Keratinocyte (primary cell): ENCODE measurements around the gene LARGE1. TPM values are rescaled to one million over a fixed set of nuclear protein-coding genes. Genes with fewer than 3 reads are reported as not detected.

Experiments
- DNase-seq: peaks from one replicate; pipeline ENCODE4 v3.0.0-alpha.2; 2011; ENCODE audit warnings: low read depth, missing footprints, low spot score
- FAIRE-seq: peaks from 2 replicates; lab custom pipeline; 2011; peaks lifted over from hg19 to GRCh38; lab: Jason Lieb, UNC
- H2AFZ ChIP-seq: 2 replicates; pipeline ENCODE4 v1.6.0; 2012; ENCODE audit warnings: low read length, control low read depth, inconsistent platforms; ENCODE audit not compliant: control insufficient read depth
- H3K27ac ChIP-seq: 2 replicates; pipeline ENCODE4 v1.5.1; 2011; ENCODE audit warnings: low read length; ENCODE audit not compliant: control insufficient read depth, insufficient read depth
- H3K27me3 ChIP-seq: 3 replicates; pipeline ENCODE4 v1.6.0; 2011; ENCODE audit warnings: low read length; ENCODE audit not compliant: control insufficient read depth, insufficient read depth; ENCODE audit errors: extremely low read depth
- H3K36me3 ChIP-seq, 2 experiments: 2 replicates in 1 of 2; 3 replicates in 1 of 2; pipeline ENCODE4 v1.5.1; 2011; ENCODE audit warnings: low read length in 2 of 2, mild to moderate bottlenecking in 1 of 2; ENCODE audit not compliant: control insufficient read depth in 2 of 2, insufficient read depth in 2 of 2; ENCODE audit errors: extremely low read depth in 1 of 2
- H3K4me1 ChIP-seq: 3 replicates; pipeline ENCODE4 v1.5.1; 2011; ENCODE audit warnings: low read length; ENCODE audit not compliant: control insufficient read depth, insufficient read depth; ENCODE audit errors: extremely low read depth
- H3K4me2 ChIP-seq: 3 replicates; pipeline ENCODE4 v1.6.0; 2011; ENCODE audit warnings: low read depth, low read length; ENCODE audit not compliant: control insufficient read depth, insufficient read depth; ENCODE audit errors: extremely low read depth
- H3K4me3 ChIP-seq, 3 experiments: fragments of 200-600 bp in 1 of 3; sonication (generic) in 1 of 3; 2 replicates in 2 of 3; 3 replicates in 1 of 3; pipeline ENCODE4 v1.5.1; 2011 to 2016; ENCODE audit warnings: low read length in 3 of 3, mild to moderate bottlenecking in 3 of 3, control low read depth in 2 of 3, inconsistent platforms in 1 of 3, low read depth in 1 of 3, mixed read lengths in 1 of 3, mixed run types in 1 of 3, moderate library complexity in 1 of 3; ENCODE audit not compliant: control insufficient read depth in 2 of 3, insufficient read depth in 2 of 3; ENCODE audit errors: extremely low read depth in 1 of 3
- H3K79me2 ChIP-seq: 2 replicates; pipeline ENCODE4 v1.6.0; 2012; ENCODE audit warnings: low read length; ENCODE audit not compliant: control insufficient read depth, insufficient read depth
- H3K9ac ChIP-seq: 3 replicates; pipeline ENCODE4 v1.6.0; 2011; ENCODE audit warnings: low read length; ENCODE audit not compliant: control insufficient read depth, insufficient read depth; ENCODE audit errors: extremely low read depth
- H3K9me1 ChIP-seq: 3 replicates; pipeline ENCODE4 v1.6.0; 2011; ENCODE audit warnings: low read length; ENCODE audit not compliant: control insufficient read depth, insufficient read depth; ENCODE audit errors: extremely low read depth
- H3K9me3 ChIP-seq: 2 replicates; pipeline ENCODE4 v1.5.1; 2012; ENCODE audit warnings: low read depth, low read length; ENCODE audit not compliant: control insufficient read depth
- H4K20me1 ChIP-seq: 3 replicates; pipeline ENCODE4 v1.6.0; 2011; ENCODE audit warnings: low read length; ENCODE audit not compliant: control insufficient read depth, insufficient read depth; ENCODE audit errors: extremely low read depth
- EZH2 ChIP-seq: IDR thresholded peaks from one replicate; pipeline ENCODE4 v1.6.1; 2012; ENCODE audit warnings: inconsistent platforms, mild to moderate bottlenecking, low read length, moderate library complexity
- dilution Hi-C: fragments of 300-500 bp; cut with MboI; formaldehyde crosslinking; loops from one replicate; pipeline ENCODE4 v1.7.0; 2020; ENCODE audit warnings: low sequenced_read_pairs; ENCODE audit not compliant: extremely low pct_ligation_motif_present
- polyA plus RNA-seq, 5 experiments: library from polyadenylated mRNA; depleted of rRNA in 3 of 5; stranded (reverse) in 3 of 5; stranded (forward) in 1 of 5; unstranded in 1 of 5; fragments of >200 nt; gene quantifications; 1 replicate in 1 of 5; 2 replicates in 3 of 5; 3 replicates in 1 of 5; pipeline versions ENCODE4 v1.2.1 to v1.2.3, GENCODE V29; 2011 to 2012; ENCODE audit warnings: missing spikeins in 2 of 5, low read depth in 1 of 5, low replicate concordance in 1 of 5
- TF ChIP-seq, protein P1 (sequence below), 3 experiments: IDR thresholded peaks in 1 of 3; conservative IDR thresholded peaks in 1 of 3; optimal IDR thresholded peaks in 1 of 3; 2 replicates in 2 of 3; 3 replicates in 1 of 3; pipeline versions ENCODE3 to v1.5.1; 2011; ENCODE audit warnings: low read length in 3 of 3, mild to moderate bottlenecking in 3 of 3, moderate library complexity in 2 of 3, control low read depth in 1 of 3, inconsistent platforms in 1 of 3; ENCODE audit not compliant: insufficient read depth in 2 of 3; ENCODE audit errors: extremely low read depth in 1 of 3

The LARGE1 gene
- polyA plus RNA-seq, 1 donor (not counting 4 experiments of a cell fraction or from before 2014, with no cell fraction given) = 4.5 TPM

DNA sequence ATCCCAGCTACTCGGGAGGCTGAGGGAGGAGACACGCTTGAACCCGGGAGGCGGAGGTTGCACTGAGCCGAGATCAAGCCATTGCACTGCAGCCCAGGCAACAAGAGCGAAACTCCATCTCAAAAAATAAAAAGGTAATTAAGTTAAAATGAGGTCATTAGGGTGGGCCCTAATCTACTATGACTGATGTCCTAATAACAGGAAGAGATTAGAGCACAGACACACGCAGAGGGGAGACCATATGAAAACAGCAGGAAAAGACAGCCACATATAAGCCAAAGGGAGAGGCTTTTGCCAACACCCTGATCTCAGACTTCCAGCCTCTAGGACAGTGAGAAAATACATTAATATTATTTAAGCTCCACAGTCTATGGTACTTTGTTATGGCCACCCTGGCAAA is 17.3 kb downstream of the LARGE1 start:
- H2AFZ ChIP-seq = no peak overlapping the region
- no peak overlapping the region for H3K27ac ChIP-seq
- no peaks in the 10 kb centered on the region for H4K20me1 ChIP-seq
- H3K4me1 ChIP-seq = no peaks in the 10 kb centered on the region
- no peaks in the 10 kb centered on the region for H3K9me1 ChIP-seq
- H3K4me3 ChIP-seq = no peak overlapping the region
- dilution Hi-C loops = no loop called here
- no peaks in the 10 kb centered on the region for H3K36me3 ChIP-seq
- H3K27me3 ChIP-seq = no peaks in the 10 kb centered on the region
- H3K9me3 ChIP-seq = no peaks in the 10 kb centered on the region
- DNase-seq = no peak
- H3K9ac ChIP-seq = no peak overlapping the region
- H3K79me2 ChIP-seq = peaks cover 4% of the 10 kb centered on the region
- no peak for TF ChIP-seq EZH2
- TF ChIP-seq, protein P1, sequence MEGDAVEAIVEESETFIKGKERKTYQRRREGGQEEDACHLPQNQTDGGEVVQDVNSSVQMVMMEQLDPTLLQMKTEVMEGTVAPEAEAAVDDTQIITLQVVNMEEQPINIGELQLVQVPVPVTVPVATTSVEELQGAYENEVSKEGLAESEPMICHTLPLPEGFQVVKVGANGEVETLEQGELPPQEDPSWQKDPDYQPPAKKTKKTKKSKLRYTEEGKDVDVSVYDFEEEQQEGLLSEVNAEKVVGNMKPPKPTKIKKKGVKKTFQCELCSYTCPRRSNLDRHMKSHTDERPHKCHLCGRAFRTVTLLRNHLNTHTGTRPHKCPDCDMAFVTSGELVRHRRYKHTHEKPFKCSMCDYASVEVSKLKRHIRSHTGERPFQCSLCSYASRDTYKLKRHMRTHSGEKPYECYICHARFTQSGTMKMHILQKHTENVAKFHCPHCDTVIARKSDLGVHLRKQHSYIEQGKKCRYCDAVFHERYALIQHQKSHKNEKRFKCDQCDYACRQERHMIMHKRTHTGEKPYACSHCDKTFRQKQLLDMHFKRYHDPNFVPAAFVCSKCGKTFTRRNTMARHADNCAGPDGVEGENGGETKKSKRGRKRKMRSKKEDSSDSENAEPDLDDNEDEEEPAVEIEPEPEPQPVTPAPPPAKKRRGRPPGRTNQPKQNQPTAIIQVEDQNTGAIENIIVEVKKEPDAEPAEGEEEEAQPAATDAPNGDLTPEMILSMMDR (optimal IDR thresholded peaks at IDR 0.05 in 1 of 3, IDR thresholded peaks at IDR 0.05 in 1 of 3, conservative IDR thresholded peaks at IDR 0.05 in 1 of 3; ENCODE audit: extremely low read depth in 1 of 3, insufficient read depth in 2 of 3, low read length in 3 of 3) = no peak
- H3K4me2 ChIP-seq = no peak overlapping the region
- no peak for FAIRE-seq

DNA sequence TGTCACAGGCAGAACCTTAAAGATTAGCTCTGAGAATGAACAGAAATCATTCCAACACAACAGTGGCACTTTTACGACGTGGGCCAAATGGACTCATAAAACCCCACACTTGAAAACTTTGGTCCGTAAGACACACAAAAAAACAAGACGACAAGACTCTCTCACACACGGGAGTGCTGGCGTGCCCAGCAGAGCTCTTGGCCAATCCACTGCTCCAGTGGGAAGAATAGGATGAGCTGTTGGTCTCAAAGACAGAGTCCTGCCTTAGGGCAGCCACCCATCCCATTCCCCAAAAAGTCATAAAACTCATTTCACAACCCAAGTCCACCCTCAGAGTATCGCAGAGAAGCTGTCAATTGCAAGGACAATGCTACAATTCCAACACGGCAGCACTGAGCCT is 18.2 kb downstream of the LARGE1 start:
- Histone ChIP-seq H4K20me1 (no peaks in the 10 kb centered on the region), H3K27me3 (no peaks in the 10 kb centered on the region)
- no peak for DNase-seq

More for the DNA sequence above, 18.2 kb downstream of the LARGE1 start:
- TF ChIP-seq, protein P1 (optimal IDR thresholded peaks at IDR 0.05 in 1 of 3, IDR thresholded peaks at IDR 0.05 in 1 of 3, conservative IDR thresholded peaks at IDR 0.05 in 1 of 3; ENCODE audit: extremely low read depth in 1 of 3, insufficient read depth in 2 of 3, low read length in 3 of 3) = no peak
- no peak for TF ChIP-seq EZH2
- no peaks in the 10 kb centered on the region for H3K4me1 ChIP-seq
- H3K9me3 ChIP-seq = no peaks in the 10 kb centered on the region
- no peak overlapping the region for H3K4me3 ChIP-seq
- H3K9me1 ChIP-seq = no peaks in the 10 kb centered on the region
- no peak overlapping the region for H3K27ac ChIP-seq
- H3K79me2 ChIP-seq = peaks cover 4% of the 10 kb centered on the region
- no peak overlapping the region for H3K4me2 ChIP-seq
- no peaks in the 10 kb centered on the region for H3K36me3 ChIP-seq
- dilution Hi-C loops = no loop called here
- FAIRE-seq = no peak
- no peak overlapping the region for H3K9ac ChIP-seq
- no peak overlapping the region for H2AFZ ChIP-seq
